ENCODE results near the gene VIT.

DNA sequence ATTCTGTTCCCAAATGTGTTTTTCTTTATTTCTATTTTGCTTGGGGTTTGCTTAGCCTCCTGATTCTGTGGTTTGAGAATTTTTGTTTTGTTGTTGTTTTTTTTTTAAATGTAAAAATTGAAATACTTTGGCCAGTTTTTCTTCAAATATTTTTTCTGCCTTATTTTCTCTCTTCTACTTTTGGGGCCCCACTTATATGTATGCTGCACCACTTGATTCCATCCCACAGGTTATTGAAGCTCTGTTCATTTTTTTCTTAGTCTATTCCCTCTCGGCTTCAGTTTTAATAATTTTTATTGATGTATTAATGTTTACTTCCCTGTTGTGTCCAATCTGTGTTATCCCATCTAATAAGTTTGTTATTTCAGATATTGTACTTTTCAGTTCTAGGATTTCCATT is 17.7 kb upstream of the VIT start:
- TF ChIP-seq, protein P1, sequence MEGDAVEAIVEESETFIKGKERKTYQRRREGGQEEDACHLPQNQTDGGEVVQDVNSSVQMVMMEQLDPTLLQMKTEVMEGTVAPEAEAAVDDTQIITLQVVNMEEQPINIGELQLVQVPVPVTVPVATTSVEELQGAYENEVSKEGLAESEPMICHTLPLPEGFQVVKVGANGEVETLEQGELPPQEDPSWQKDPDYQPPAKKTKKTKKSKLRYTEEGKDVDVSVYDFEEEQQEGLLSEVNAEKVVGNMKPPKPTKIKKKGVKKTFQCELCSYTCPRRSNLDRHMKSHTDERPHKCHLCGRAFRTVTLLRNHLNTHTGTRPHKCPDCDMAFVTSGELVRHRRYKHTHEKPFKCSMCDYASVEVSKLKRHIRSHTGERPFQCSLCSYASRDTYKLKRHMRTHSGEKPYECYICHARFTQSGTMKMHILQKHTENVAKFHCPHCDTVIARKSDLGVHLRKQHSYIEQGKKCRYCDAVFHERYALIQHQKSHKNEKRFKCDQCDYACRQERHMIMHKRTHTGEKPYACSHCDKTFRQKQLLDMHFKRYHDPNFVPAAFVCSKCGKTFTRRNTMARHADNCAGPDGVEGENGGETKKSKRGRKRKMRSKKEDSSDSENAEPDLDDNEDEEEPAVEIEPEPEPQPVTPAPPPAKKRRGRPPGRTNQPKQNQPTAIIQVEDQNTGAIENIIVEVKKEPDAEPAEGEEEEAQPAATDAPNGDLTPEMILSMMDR (IDR thresholded peaks at IDR 0.05 in 8 of 11, conservative IDR thresholded peaks at IDR 0.05 in 3 of 11): no peak
- TF ChIP-seq POLR2A (IDR thresholded peaks at IDR 0.05) (no peak), POLR2AphosphoS5 (IDR thresholded peaks at IDR 0.05) (no peak)

All from spleen (tissue), 7 donors.